SK-N-MC (cell line): ENCODE measurements around the gene OR51B2.
"Not testable (repeated sequence)": the region's sequence is repeated elsewhere in the genome, so short reads cannot be mapped to it uniquely, and the experiment has no call there.

ENCODE experiments used
- DNase-seq: peaks from one replicate; pipeline ENCODE4 v3.0.0-alpha.2; 2011; ENCODE audit warnings: low read depth, low spot score
- H3K27ac ChIP-seq: fragments of 200-600 bp; sonication (generic); 2 replicates; pipeline ENCODE4 v1.5.1; 2016; ENCODE audit warnings: mixed run types
- H3K36me3 ChIP-seq: fragments of 200-600 bp; sonication (generic); 2 replicates; pipeline ENCODE4 v1.6.1; 2017; ENCODE audit warnings: antibody characterized with exemption, low read length, mixed read lengths; ENCODE audit not compliant: insufficient read depth
- H3K4me3 ChIP-seq: fragments of 200-600 bp; sonication (generic); 2 replicates; pipeline ENCODE4 v1.5.1; 2016
- H3K9ac ChIP-seq: fragments of 200-600 bp; sonication (generic); 2 replicates; pipeline ENCODE4 v1.8.0; 2017; ENCODE audit warnings: mixed run types, mixed read lengths; ENCODE audit not compliant: insufficient read length
- H3K9me3 ChIP-seq: fragments of 200-600 bp; sonication (generic); 2 replicates; pipeline ENCODE4 v1.6.1; 2017; ENCODE audit warnings: low read depth, mild to moderate bottlenecking, antibody characterized with exemption, low read length, moderate library complexity, mixed read lengths
- EZH2 ChIP-seq: fragments of 200-600 bp; sonication (generic); IDR thresholded peaks from one replicate; pipeline ENCODE4 v1.6.1; 2017; ENCODE audit warnings: antibody characterized with exemption
- FOXP2 ChIP-seq: optimal IDR thresholded peaks from 2 replicates; pipeline ENCODE3; 2011; ENCODE audit warnings: mild to moderate bottlenecking, moderate library complexity; ENCODE audit not compliant: insufficient read depth; ENCODE audit errors: extremely low read length, control extremely low read depth
- POLR2AphosphoS5 ChIP-seq: IDR thresholded peaks from 2 replicates; pipeline ENCODE4 v1.6.1; 2012; ENCODE audit warnings: mild to moderate bottlenecking, low read depth, low read length, borderline replicate concordance

OR51B2 gene

DNA sequence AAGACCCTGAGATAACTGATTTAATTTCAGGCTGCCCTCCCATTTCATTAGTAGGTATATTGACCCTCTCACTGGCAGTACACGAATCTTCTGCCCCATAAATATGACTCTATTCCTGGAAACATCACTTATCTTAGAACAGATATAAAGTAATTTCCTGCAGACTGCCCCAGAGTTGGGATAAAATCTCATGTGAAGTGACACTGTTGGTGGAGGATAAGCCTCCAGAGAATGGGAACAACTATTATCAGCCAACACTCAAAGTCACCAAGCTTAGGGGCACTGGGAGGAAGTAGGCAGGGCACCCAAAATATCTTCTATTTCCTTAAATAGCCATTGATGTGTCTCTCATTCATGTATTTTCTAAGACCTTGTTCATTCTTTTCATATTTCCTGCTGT, 11.1 kb upstream of the OR51B2 start:
- TF ChIP-seq POLR2AphosphoS5, result no peak
- no peak for TF ChIP-seq FOXP2
- TF ChIP-seq EZH2, result no peak
- H3K9me3 ChIP-seq, result no peaks in the 10 kb centered on the region
- H3K36me3 ChIP-seq, result no peaks in the 10 kb centered on the region
- no peak overlapping the region for H3K4me3 ChIP-seq
- H3K9ac ChIP-seq, result no peak overlapping the region
- no peak for DNase-seq
- no peak overlapping the region for H3K27ac ChIP-seq

DNA sequence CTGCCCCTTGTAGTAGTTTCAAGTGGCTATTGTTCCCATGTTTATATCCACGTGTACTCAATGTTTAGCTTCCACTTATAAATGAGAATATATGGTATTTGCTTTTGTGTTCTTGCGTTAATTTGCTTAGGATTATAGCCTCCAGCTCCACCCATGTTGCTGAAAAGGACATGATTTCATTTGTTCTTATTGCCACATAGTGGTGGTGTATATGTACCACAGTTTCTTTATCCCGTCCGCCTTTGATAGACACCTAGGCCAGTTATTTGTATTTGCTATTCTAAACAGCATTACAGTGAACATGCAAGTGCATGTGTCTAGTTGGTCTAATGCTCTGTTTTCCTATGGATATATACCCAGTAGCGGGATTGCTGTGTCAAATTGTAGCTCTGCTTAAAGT, 6.8 kb downstream of the OR51B2 start:
- no peaks in the 10 kb centered on the region for H3K9me3 ChIP-seq
- DNase-seq, result no peak
- no peak overlapping the region for H3K27ac ChIP-seq
- TF ChIP-seq FOXP2, result no peak
- no peak for TF ChIP-seq EZH2
- TF ChIP-seq POLR2AphosphoS5, result no peak
- H3K4me3 ChIP-seq, result no peak overlapping the region
- no peak overlapping the region for H3K9ac ChIP-seq
- H3K36me3 ChIP-seq, result no peaks in the 10 kb centered on the region

DNA sequence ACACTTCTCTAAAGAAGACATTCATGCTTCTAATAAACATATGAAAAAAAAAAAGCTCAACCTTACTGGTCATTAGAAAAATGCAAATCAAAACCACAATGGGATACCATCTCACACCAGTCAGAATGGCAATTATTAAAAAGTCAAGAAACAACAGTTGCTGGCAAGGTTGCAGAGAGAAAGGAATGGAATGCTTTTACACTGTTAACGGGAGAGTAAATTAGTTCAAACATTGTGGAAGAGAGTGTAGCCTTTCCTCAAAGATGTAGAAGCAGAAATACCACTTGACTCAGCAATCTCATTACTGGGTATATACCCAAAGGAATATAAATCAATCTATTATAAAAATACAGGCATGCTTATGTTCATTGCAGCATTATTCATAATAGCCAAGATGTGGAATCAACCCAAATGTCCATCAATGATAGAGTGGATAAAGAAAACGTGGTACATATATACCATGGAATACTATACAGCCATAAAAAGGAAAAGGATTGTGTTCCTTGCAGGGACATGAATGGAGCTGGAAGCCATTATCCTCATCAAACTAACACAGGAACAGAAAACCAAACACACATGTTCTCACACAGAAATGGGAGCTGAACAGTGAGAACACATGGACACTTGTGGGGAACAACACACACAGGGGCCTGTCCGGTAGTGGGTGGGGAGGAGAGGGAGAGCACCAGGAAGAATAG, 10.6 kb downstream of the OR51B2 start:
- not testable (repeated sequence) for H3K9ac ChIP-seq, H3K9me3 ChIP-seq, H3K27ac ChIP-seq, H3K4me3 ChIP-seq, DNase-seq, H3K36me3 ChIP-seq

DNA sequence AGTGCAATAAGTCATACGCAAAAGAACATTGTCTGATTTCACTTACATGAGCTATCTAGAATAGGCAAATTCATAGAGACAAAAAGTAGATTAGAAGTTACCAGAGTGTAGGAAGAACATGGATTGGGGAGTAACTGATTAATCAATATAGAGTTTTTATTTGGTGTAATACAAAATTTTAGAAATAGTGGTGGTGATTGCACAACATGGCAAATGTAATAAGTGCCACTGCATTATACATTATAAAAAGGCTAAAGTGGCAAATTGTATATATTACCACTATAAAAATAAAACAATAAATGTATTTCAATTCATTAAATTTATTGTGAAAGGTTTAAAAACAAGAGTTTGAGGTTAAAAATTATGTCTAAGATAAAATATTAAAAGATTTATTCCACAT, 13.7 kb downstream of the OR51B2 start:
- Histone ChIP-seq H3K9ac (no peak overlapping the region), H3K27ac (no peak overlapping the region), H3K9me3 (no peaks in the 10 kb centered on the region), H3K4me3 (no peak overlapping the region), H3K36me3 (no peaks in the 10 kb centered on the region)
- no peak for DNase-seq
- TF ChIP-seq EZH2 (no peak), FOXP2 (no peak), POLR2AphosphoS5 (no peak)

DNA sequence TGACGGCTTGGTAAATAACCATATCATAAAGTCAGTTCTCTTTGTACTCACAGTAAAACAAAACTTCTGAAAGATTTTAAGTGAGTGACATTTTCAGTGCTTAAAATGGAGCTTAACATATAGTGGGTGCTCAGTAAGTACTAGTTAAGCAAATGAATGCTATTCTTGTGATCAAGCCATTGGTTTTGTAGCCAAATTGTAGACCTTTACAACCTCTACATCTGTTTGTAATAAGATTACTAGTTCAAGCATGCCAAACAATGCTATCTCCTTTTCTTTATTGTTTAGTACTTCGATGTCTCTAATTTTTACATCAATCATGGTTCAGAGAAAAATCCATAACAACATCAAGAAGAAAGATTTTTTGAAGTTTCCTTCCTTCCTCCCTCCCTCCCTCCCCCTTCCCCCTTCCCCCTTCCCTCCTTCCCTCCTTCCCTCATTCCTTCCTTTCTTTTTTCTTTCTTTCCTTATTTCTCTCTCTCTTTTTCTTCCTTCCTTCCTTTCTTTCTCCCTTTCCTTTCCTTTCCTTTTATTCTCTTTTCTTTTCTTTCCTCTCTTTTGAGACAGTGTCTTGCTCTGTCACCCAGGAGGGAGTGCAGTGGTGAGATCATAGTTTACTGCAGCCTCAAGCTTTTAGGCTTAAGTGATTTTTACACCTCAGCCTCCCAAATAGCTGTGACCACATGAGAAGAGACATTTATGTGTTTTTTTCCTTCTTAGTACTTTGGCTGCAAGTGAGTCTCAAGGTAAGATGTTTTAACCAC, 16.7 kb downstream of the OR51B2 start:
- no peak overlapping the region for H3K9ac ChIP-seq
- H3K36me3 ChIP-seq, result no peaks in the 10 kb centered on the region
- H3K9me3 ChIP-seq, result no peaks in the 10 kb centered on the region
- DNase-seq, result no peak
- TF ChIP-seq POLR2AphosphoS5, result no peak
- no peak for TF ChIP-seq EZH2
- TF ChIP-seq FOXP2, result no peak
- H3K27ac ChIP-seq, result no peak overlapping the region
- no peak overlapping the region for H3K4me3 ChIP-seq

DNA sequence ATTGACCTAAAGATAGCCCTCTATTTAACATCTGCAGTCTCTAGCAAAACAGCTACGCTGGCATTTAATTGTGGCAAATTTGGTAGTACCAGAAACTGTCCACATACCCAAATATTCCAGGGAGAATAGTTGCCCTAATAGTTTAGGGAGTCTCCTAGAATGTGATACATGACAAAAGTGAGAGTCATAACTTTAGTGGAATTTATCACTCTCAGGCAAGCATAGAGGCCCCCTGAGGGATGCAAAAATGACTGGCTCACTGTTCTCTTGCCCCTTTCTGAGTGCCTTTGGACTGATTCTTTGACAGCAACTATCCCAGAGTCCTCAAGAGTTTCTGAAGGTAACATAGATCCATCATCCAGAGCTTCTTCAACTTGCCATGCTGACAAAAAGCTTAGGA, 20.1 kb downstream of the OR51B2 start:
- TF ChIP-seq EZH2, result no peak
- TF ChIP-seq FOXP2, result no peak
- TF ChIP-seq POLR2AphosphoS5, result no peak
- no peak for DNase-seq
- H3K36me3 ChIP-seq, result no peaks in the 10 kb centered on the region
- no peak overlapping the region for H3K4me3 ChIP-seq
- no peaks in the 10 kb centered on the region for H3K9me3 ChIP-seq
- no peak overlapping the region for H3K27ac ChIP-seq
- no peak overlapping the region for H3K9ac ChIP-seq

DNA sequence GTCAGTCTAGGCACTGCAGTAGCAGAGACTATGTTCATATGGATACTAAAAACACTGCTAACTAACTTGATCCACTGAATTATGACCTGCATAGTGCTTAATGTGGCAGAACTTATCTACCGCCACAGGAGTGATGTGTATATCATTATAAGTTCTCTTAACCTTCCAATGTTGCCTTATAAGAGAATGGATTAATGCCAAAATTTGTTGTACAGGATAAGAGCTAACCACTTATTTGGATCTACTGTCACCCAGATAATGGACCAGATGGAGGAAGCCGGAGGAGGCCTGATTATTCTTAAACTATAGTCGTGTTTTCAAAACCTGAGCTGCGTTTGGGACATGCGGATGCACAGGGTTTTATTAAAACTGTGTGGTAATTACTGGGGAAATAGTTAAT, 20.5 kb downstream of the OR51B2 start:
- no peak overlapping the region for H3K9ac ChIP-seq
- H3K27ac ChIP-seq, result no peak overlapping the region
- DNase-seq, result no peak
- H3K36me3 ChIP-seq, result no peaks in the 10 kb centered on the region
- TF ChIP-seq POLR2AphosphoS5 (no peak), FOXP2 (no peak), EZH2 (no peak)
- no peak overlapping the region for H3K4me3 ChIP-seq
- no peaks in the 10 kb centered on the region for H3K9me3 ChIP-seq

DNA sequence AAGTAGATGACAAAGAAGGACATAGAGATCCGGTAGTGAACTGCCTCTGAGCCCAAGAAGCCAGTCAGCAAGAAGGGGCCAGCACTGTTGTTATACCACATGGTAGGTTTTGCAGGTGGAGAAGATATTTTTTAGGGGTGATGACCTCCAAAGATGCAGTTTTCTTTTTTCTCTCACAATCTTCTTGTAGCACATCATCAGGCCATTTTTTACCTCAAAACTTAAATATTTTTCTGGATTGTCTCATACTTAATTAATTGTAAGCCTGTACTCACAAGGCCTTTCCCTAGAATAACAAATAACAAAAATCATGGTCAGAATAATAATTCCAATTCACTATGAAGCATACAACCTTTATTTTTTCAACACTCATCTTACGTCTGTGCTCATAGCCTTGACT, 22.3 kb downstream of the OR51B2 start, which contains the start of gene OR51B4:
TSS of gene OR51B4 (minus strand) at position 101 of the 400 bp plus-strand sequence. CDS start at position 101, 0 bp downstream.
- no peak for DNase-seq
- Histone ChIP-seq H3K36me3 (no peaks in the 10 kb centered on the region), H3K9ac (no peak within 1 kb of the TSS), H3K27ac (no peak within 1 kb of the TSS), H3K9me3 (no peaks in the 10 kb centered on the region), H3K4me3 (no peak within 1 kb of the TSS)
- no peak for TF ChIP-seq FOXP2
- TF ChIP-seq POLR2AphosphoS5, result no peak
- TF ChIP-seq EZH2, result no peak
